HepG2 (cell line): ENCODE measurements around the gene RAD17. TPM values are rescaled to one million over a fixed set of nuclear protein-coding genes. Genes with fewer than 3 reads are reported as not detected.

ENCODE experiments used
- ASH2L ChIP-seq: fragments of 300-600, 200-600 bp; sonication (generic); IDR thresholded peaks from 2 replicates; pipeline ENCODE4 v1.7.0; 2017; ENCODE audit warnings: low read depth, mild to moderate bottlenecking, moderate library complexity, mixed read lengths, low read length; ENCODE audit not compliant: insufficient read length
- BATF2 ChIP-seq: sonication (generic); formaldehyde crosslinking; IDR thresholded peaks from 2 replicates; pipeline ENCODE4 v1.8.0; 2022; ENCODE audit warnings: mild to moderate bottlenecking, missing genetic modification reagents, moderate library complexity
- CBX1 ChIP-seq: IDR thresholded peaks from one replicate; pipeline ENCODE4 v1.6.1; 2016; ENCODE audit warnings: antibody characterized with exemption, low read depth
- CREM ChIP-seq, 2 experiments: sonication (generic) in 1 of 2; formaldehyde crosslinking in 1 of 2; IDR thresholded peaks; 2 replicates each; pipeline versions ENCODE4 v1.4.0 to v1.6.1; 2016 to 2020; ENCODE audit warnings: antibody characterized with exemption in 1 of 2, mild to moderate bottlenecking in 1 of 2, missing genetic modification reagents in 1 of 2
- DPF2 ChIP-seq: sonication (generic); formaldehyde crosslinking; IDR thresholded peaks from 2 replicates; pipeline ENCODE4 v1.4.0; 2020; ENCODE audit warnings: mild to moderate bottlenecking, low read depth, missing genetic modification reagents, borderline replicate concordance
- ETV5 ChIP-seq: IDR thresholded peaks from 2 replicates; pipeline ENCODE4 v1.6.1; 2018; ENCODE audit warnings: missing biosample characterization, missing genetic modification reagents, inconsistent platforms, borderline replicate concordance
- HDAC2 ChIP-seq: sonication (generic); formaldehyde crosslinking; IDR thresholded peaks from 2 replicates; pipeline ENCODE4 v1.4.0; 2020; ENCODE audit warnings: missing genetic modification reagents
- MAFF ChIP-seq: IDR thresholded peaks from 2 replicates; pipeline ENCODE4 v1.6.1; 2011; ENCODE audit warnings: low read depth, low read length, improper control_type of control experiment
- XBP1 ChIP-seq: sonication (generic); formaldehyde crosslinking; IDR thresholded peaks from 2 replicates; pipeline ENCODE4 v1.5.0; 2020; ENCODE audit warnings: missing genetic modification reagents
- ZFP91 ChIP-seq: sonication (generic); formaldehyde crosslinking; IDR thresholded peaks from 2 replicates; pipeline ENCODE4 v1.9.0; 2022; ENCODE audit warnings: missing genetic modification reagents, mild to moderate bottlenecking, borderline replicate concordance
- ZFYVE20 ChIP-seq: sonication (generic); formaldehyde crosslinking; IDR thresholded peaks from 2 replicates; pipeline ENCODE4 v1.8.0; 2023; ENCODE audit warnings: low read depth, mild to moderate bottlenecking, moderate library complexity, missing genetic modification reagents, borderline replicate concordance
- ZIK1 ChIP-seq: sonication (generic); formaldehyde crosslinking; IDR thresholded peaks from 2 replicates; pipeline ENCODE4 v1.5.0; 2020; ENCODE audit warnings: mild to moderate bottlenecking, low read depth, missing genetic modification reagents, borderline replicate concordance
- ZNF503 ChIP-seq: sonication (generic); formaldehyde crosslinking; IDR thresholded peaks from 2 replicates; pipeline ENCODE4 v1.4.0; 2020; ENCODE audit warnings: missing genetic modification reagents
- ZNF543 ChIP-seq: sonication (generic); formaldehyde crosslinking; IDR thresholded peaks from 2 replicates; pipeline ENCODE4 v1.4.0; 2020; ENCODE audit warnings: mild to moderate bottlenecking, missing genetic modification reagents
- ZNF552 ChIP-seq: sonication (generic); formaldehyde crosslinking; IDR thresholded peaks from 2 replicates; pipeline ENCODE4 v1.9.0; 2022; ENCODE audit warnings: missing genetic modification reagents, mild to moderate bottlenecking, borderline replicate concordance
- ZNF660 ChIP-seq: sonication (generic); formaldehyde crosslinking; IDR thresholded peaks from 2 replicates; pipeline ENCODE4 v1.5.1; 2020; ENCODE audit warnings: mild to moderate bottlenecking, low read depth, missing genetic modification reagents, borderline replicate concordance
- ZNF891 ChIP-seq: sonication (generic); formaldehyde crosslinking; IDR thresholded peaks from 2 replicates; pipeline ENCODE4 v1.5.0; 2020; ENCODE audit warnings: mild to moderate bottlenecking, missing genetic modification reagents
- ZSCAN21 ChIP-seq: sonication (generic); formaldehyde crosslinking; IDR thresholded peaks from 2 replicates; pipeline ENCODE4 v1.8.0; 2022; ENCODE audit warnings: mild to moderate bottlenecking, missing genetic modification reagents, moderate library complexity, borderline replicate concordance
- ZSCAN5A ChIP-seq: sonication (generic); formaldehyde crosslinking; IDR thresholded peaks from 2 replicates; pipeline ENCODE4 v1.8.0; 2022; ENCODE audit warnings: mild to moderate bottlenecking, missing genetic modification reagents, borderline replicate concordance
- polyA plus RNA-seq, 8 experiments: library from polyadenylated mRNA; depleted of rRNA in 3 of 8; stranded (reverse) in 7 of 8; unstranded in 1 of 8; fragments of >200 nt; fragmentation: Illumina TruSeq in 4 of 8; extraction: Trizol in 4 of 8; gene quantifications; 2 replicates each; pipeline versions ENCODE4 v1.2.1 to v1.2.3, GENCODE V29; 2011 to 2016; ENCODE audit warnings: low read depth in 4 of 8, missing spikeins in 1 of 8, mixed read lengths in 1 of 8; ENCODE audit not compliant: insufficient read depth in 1 of 8
- total RNA-seq, 5 experiments: library from RNA; depleted of rRNA; stranded (reverse); fragments of >200 nt; fragmentation: Illumina TruSeq; extraction: Trizol; gene quantifications; 2 replicates each; pipeline ENCODE4 v1.2.3, GENCODE V29; 2016; ENCODE audit warnings: low read depth in 1 of 5
- TF ChIP-seq, protein P1 (sequence below): fragments of 450-650 bp; IDR thresholded peaks from 2 replicates; pipeline ENCODE4 v1.6.1; 2017; ENCODE audit warnings: mild to moderate bottlenecking

RAD17 gene
- total and polyA plus RNA-seq, 2 of the 13 experiments (the other 11 are each of a cell fraction or from before 2014, with no cell fraction given): 24.0 to 25.9 TPM

DNA sequence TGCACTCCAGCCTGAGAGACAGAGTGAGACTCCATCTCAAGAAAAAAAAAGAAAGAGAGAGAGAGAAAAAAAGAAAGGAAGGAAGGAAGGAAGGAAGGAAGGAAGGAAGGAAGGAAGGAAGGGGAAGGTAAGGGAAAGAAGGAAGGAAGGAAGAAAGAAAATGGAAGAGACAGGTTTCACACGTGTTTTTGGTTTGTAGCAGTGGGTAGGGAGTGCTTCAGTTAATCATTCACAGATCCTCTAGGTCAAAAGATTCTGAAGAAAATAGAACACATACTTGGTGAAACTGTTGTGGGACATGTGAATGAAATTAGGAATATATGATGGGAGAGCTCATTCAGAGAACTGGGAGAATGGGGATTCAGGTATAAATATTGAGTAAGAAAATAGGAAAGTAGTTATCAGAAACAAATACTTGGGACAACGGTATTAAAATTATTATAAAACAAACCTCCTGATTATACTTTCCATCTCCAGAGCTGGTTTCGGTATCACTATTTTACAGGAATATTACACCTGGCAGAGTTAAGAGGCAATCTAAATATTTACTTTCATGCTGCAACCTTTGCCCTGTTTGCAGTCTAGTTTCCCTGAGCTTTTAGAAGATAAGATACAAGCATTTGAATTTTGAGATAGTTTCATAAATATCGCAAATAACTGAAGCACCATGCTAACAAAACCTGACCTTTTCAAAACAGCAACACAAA, 82.5 kb downstream of the RAD17 start (continued):
- TF ChIP-seq BATF2: no peak
- TF ChIP-seq XBP1 (CRISPR knock-in tag): no peak
- TF ChIP-seq ZFP91 (CRISPR knock-in tag): no peak
- TF ChIP-seq ASH2L: peak; percentile 74
- no peak; the same call in 1 of the 2 replicates for TF ChIP-seq ZSCAN5A (CRISPR knock-in tag)
- no peak for TF ChIP-seq ZNF552 (CRISPR knock-in tag)
- no peak for TF ChIP-seq MAFF
- TF ChIP-seq ETV5: no peak
- TF ChIP-seq, protein P1, sequence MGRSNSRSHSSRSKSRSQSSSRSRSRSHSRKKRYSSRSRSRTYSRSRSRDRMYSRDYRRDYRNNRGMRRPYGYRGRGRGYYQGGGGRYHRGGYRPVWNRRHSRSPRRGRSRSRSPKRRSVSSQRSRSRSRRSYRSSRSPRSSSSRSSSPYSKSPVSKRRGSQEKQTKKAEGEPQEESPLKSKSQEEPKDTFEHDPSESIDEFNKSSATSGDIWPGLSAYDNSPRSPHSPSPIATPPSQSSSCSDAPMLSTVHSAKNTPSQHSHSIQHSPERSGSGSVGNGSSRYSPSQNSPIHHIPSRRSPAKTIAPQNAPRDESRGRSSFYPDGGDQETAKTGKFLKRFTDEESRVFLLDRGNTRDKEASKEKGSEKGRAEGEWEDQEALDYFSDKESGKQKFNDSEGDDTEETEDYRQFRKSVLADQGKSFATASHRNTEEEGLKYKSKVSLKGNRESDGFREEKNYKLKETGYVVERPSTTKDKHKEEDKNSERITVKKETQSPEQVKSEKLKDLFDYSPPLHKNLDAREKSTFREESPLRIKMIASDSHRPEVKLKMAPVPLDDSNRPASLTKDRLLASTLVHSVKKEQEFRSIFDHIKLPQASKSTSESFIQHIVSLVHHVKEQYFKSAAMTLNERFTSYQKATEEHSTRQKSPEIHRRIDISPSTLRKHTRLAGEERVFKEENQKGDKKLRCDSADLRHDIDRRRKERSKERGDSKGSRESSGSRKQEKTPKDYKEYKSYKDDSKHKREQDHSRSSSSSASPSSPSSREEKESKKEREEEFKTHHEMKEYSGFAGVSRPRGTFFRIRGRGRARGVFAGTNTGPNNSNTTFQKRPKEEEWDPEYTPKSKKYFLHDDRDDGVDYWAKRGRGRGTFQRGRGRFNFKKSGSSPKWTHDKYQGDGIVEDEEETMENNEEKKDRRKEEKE: no peak
- TF ChIP-seq ZNF660 (CRISPR knock-in tag): no peak
- TF ChIP-seq ZNF543 (CRISPR knock-in tag): no peak
- peak; percentile 82 for TF ChIP-seq HDAC2 (CRISPR knock-in tag)
- TF ChIP-seq CBX1: no peak
- no peak for TF ChIP-seq ZNF891
- no peak for TF ChIP-seq ZSCAN21 (CRISPR knock-in tag)
- TF ChIP-seq ZFYVE20: no peak
- TF ChIP-seq ZNF503: no peak
- peak; percentile 58; the same call in 1 of the 2 replicates for TF ChIP-seq CREM (IDR thresholded peaks at IDR 0.05)
- no peak for TF ChIP-seq CREM (CRISPR knock-in tag; IDR thresholded peaks at IDR 0.05)
- no peak for TF ChIP-seq ZIK1
- peak; percentile 24; the same call in 1 of the 2 replicates for TF ChIP-seq DPF2
